GM20431 (cell line): ENCODE results near the gene GPR137.

Experiments
- in situ Hi-C: fragments of 300-500 bp; cut with MseI, MboI; formaldehyde crosslinking; loops from one replicate; pipeline ENCODE4 v1.15.0; 2020; ENCODE audit warnings: low sequenced_read_pairs; ENCODE audit not compliant: unreplicated experiment

Gene GPR137

GRCh38 chr11:64262271-64263002 lies 23.2 kb upstream of the GPR137 start:
- in situ Hi-C loops = no loop called here

DNA sequence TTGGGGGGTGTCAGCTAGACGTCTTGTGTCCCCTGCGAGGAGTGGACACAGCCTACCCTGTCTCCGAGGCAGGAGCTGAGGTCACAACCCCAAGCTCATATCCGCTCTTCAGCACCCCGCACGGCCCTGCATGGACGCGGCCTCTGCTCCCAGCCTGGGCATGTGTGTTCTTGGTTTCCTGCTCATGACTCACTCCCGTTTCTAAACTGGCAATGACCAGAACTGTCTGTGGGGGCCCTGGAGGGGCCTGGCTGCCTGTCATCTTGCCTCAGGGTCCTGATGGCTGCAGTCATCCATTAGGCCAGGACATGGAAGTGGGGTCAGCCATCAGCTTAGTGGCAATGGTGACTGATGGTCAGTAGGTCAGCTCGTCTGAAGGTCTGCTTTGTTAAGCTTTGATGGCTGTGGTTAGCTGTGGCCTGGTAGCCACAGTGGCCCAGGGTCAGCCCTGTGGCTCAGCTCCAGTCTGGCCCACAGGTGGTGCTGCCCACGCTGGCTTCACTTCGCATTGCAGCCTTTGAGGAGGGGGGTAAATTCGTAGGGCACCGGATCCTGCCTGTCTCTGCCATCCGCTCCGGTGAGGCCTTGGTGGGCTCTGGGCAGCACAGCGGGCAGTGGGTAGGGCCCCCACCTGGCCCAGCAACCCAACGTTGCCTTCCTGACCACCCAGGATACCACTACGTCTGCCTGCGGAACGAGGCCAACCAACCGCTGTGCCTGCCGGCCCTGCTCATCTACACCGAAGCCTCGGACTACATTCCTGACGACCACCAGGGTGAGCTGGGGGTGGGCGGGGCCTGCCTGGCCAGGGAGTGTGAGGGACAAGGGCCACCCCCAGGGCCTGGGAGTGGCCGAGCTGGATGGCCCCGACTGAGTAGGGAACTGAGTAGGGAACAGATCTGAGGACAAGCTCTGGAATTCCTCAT lies 22.4 kb upstream of the GPR137 start:
- in situ Hi-C loops = no loop called here

- in situ Hi-C loops = no loop called here
Observed at GRCh38 chr11:64263947-64264317, 21.7 kb upstream of the GPR137 start.

DNA sequence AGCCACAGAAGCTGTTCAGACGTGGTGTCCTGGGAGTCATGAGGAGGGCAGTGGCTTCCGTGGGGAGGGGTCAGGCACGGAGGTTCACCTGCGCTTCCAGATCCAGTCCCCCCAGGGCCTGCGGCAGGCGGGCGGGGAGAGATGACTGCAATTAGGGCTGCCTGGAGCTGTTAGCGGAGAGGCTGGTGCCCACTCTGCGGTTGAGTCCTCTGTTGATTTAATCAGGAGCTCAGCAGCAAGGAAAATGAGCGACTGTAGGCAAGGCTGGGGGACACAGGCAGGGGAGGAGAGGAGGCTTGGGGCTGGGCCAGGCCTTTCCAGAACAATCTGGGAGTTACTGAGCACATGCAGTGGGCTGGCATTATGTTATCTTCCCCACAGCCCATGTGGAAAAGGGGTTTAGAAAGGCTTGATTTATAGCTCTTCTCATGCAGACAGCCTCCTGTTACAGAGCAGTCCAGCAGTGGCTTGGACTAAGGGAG lies 21.2 kb upstream of the GPR137 start:
- in situ Hi-C loops = no loop called here

GRCh38 chr11:64265176-64266160 lies 20.2 kb upstream of the GPR137 start:
- in situ Hi-C loops = no loop called here

- in situ Hi-C loops = no loop called here
Observed at GRCh38 chr11:64266339-64266738, 19.3 kb upstream of the GPR137 start.

- in situ Hi-C loops = no loop called here
Observed at GRCh38 chr11:64267207-64267945, 18.3 kb upstream of the GPR137 start.

DNA sequence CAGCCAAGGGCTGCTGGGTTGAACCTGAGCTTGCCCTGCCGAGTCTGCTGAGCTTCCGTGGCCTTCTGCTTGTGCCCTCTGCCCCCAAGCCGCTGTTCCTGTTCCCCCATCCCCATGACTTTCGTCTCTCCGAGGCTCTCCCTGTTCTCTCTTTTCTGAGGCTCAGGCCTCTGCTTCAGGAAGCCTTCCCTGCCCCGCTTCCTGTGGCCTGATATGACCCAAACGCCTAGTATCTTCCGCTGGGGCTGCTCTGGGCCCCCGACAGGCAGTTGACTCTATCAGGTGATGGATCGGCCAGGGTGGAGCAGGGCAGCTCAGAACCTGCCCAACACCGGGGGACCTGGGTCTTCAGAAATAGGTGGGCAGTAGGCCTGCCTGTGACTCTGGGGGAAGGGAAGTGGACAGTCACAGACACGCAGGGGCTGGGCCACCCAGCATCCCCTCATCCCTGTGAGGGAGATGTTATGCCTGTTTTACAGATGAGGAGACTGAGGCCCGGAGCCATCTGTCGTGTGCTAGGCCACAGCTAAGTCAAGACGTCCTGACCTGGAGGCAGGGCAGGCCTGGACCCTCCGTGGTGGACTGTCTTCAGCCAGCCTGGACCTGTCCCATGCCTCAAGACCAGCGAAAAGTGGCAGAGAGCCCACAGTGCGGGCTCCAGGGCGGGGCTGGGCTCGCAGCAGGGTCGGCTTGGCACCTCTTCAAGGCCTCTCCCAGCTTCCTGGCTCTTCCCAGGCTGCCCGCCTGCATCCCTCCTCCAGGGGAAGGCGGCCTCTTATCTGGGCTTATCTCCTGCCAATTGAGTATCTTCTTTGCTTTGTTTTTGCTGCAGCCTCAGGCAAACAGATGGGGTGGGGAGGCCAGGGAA lies 17.4 kb upstream of the GPR137 start:
- in situ Hi-C loops = no loop called here

GRCh38 chr11:64268893-64269539 lies 16.6 kb upstream of the GPR137 start:
- in situ Hi-C loops = no loop called here

DNA sequence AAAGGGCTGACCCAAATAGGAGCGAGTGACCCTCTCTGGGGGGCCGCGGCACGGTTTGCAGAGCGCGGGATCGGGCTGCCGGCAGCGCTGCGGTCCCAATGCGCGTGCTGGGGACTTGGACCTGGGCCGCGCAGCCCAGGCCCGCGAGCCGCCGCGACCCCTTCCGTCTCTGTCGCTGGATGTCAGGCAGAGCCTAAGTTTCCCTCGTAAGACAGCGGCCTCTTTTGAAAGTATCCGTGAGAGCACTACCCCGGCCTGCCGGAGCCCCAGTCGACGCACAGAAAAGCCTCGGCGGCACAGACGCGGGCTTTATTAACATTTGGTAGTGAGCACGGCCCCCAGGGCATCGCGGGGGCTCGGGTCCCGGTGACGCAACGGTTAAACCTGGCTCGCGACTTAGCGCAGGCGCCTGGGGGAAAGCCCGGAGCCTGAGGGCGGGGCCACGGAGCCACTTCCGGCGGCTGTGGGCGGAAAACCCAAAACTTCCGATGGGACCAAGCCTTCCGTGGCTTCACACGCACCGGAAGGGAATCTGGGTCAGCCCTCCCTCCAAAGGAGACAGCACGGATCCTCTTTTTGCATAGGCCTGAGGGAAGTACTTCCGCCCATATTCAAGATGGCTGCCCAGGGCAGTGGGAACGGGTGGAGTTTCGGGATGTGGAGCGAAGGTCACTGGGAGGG lies 16.0 kb upstream of the GPR137 start:
- in situ Hi-C loops = no loop called here

- in situ Hi-C loops = no loop called here
Observed at GRCh38 chr11:64275031-64275800, 10.4 kb upstream of the GPR137 start.

DNA sequence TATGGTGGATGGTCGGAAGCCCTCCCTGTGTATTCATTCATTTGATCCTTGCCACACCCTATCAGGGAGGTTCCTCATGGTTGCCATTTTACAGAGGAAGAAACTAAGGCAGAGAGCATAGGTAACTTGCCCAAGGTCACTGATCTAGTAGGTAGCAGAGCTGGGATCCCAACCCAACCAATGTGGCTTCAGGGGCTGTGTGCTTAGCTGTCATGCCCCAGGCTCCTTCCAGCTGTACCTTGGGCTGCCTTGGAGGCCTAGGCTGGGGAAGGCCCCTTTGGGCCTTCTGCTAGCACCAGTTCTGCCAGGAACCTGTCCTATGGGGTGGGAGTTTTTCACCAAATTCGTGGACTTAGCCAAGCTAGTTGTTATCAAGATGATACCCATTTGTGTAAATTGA lies 9.8 kb upstream of the GPR137 start:
- in situ Hi-C loops = no loop called here

DNA sequence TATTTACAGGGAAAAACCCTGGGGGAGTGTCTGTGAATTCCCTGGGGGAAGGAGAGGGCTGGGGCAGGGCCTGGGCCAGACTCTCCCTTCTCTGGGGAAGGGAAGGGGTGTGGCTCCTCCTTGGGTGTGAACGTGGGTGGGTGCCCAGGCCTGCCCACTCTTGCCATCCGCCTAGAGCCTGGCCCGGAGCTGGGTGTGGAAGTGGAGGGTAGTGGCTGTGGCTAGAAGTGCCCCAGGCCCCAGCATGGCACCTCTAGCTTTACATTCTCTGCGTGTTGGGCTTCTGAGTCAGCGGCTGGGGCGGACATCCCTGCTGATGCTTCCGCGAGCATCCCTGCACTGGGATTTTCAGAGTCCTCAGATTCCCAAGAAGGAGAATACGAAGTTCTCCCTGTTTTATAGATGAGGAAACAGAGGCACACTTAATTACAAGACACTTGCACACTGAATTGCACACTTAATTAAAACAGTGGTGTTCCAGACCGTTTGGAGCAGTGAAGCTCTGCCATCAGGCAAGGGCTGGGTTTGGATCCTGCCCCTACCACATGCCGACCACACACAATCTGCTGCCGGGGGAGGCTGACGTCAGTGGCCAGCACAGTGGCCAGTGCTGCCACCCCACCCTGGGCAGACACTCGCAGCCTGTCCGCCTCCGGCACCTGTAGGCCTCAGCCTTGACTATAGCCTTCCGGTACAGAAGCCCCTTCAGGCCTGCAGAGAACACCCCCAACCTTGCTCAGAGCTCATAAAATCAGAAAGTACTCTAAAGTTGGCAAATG lies 8.8 kb upstream of the GPR137 start:
- in situ Hi-C loops = no loop called here

GRCh38 chr11:64278576-64279190 lies 7.0 kb upstream of the GPR137 start:
- in situ Hi-C loops = no loop called here

DNA sequence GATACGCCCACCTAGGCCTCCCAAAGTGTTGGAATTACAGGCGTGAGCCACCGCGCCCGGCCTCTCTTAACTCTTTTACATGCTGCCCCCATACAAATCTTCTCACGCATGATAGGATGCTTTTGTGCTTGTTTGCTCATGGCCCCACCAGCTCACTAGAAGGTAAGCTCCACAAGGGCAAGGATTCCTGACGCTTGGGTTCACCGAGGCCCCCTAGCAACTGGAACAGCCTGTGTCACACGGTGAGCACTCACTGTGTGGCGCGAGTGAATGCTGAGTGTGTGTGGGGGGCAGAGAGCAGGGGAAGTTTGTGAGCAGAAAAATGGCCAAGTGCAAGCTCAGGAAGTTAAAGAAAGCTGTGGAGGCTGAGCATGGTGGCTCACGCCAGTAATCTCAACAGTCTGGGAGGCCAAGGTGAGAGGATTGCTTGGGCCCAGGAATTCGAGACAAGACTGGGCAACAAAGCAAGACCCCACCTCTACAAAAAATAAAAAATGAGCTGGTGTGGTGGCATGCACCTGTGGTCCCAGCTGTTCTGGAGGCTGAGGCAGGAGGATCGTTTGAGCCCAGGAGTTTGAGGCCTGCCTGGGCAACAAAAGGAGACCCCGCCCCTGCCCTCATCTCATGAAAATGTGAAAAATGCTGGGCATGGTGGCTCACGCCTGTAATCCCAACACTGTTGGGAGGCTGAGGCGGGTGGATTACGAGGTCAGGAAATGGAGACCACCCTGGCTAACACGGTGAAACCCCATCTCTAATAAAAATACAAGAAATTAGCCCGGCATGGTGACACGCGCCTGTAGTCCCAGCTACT lies 3.5 kb upstream of the GPR137 start:
- in situ Hi-C loops = no loop called here
